Measurements from ENCODE around the gene PRR5. TPM values are rescaled to one million over a fixed set of nuclear protein-coding genes. Genes with fewer than 3 reads are reported as not detected.
A peak's percentile ranks its signal among the peaks of the same experiment; 100 is the strongest.
"Not testable (repeated sequence)": the region's sequence is repeated elsewhere in the genome, so short reads cannot be mapped to it uniquely, and the experiment has no call there.

Gene PRR5
- total RNA-seq, 1 donor from 2014 or later, result 63.6 TPM

DNA sequence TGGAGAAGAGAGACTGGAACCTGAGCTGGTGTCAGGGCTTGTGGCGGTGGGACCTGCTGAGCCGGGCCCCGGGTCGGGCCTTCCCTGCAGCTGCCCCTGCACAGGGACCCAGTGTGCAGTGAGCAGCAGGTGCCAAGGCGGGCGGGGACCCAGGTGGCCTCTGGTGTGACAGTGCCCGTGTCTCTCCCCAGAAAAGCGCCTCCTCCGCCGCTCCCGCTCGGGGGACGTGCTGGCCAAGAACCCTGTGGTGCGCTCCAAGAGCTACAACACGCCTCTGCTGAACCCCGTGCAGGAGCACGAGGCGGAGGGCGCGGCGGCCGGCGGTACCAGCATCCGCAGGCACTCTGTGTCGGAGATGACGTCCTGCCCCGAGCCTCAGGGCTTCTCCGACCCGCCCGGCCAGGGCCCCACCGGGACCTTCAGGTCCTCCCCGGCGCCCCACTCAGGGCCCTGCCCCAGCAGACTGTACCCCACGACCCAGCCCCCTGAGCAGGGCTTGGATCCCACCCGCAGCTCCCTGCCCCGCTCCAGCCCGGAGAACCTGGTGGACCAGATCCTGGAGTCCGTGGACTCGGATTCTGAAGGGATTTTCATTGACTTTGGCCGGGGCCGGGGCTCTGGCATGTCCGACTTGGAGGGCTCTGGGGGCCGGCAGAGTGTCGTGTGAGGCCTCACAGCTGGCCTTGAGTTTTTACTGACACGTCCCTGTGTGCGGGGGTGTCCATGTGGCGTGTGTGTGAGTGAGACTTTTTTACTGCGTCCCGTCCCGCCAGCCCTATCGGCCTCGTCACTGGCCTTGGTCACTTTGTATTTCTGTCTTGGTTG is 34.8 kb downstream of the PRR5 start:
- peaks cover 4% of the 10 kb centered on the region for H3K36me3 Mint-ChIP-seq
- H3K9me3 Mint-ChIP-seq, result no peaks in the 10 kb centered on the region
- H3K27ac Mint-ChIP-seq, result no peak overlapping the region
- DNase-seq (ENCODE audit: low spot score in 2 of 2, unreplicated experiment in 2 of 2), result no peak
- H3K4me1 Mint-ChIP-seq, result peaks cover 21% of the 10 kb centered on the region
- no peaks in the 10 kb centered on the region for H3K27me3 Mint-ChIP-seq (ENCODE audit: low read depth)
- no peak overlapping the region for H3K4me3 Mint-ChIP-seq
- no peak for TF ChIP-seq CTCF (IDR thresholded peaks at IDR 0.05; ENCODE audit: unreplicated experiment)

- H3K4me3 Mint-ChIP-seq, result no peak overlapping the region
- H3K36me3 Mint-ChIP-seq, result peaks cover 2% of the 10 kb centered on the region
- no peaks in the 10 kb centered on the region for H3K27me3 Mint-ChIP-seq (ENCODE audit: low read depth)
- H3K4me1 Mint-ChIP-seq, result peaks cover 21% of the 10 kb centered on the region
- no peaks in the 10 kb centered on the region for H3K9me3 Mint-ChIP-seq
- no peak overlapping the region for H3K27ac Mint-ChIP-seq
- no peak for TF ChIP-seq CTCF (IDR thresholded peaks at IDR 0.05; ENCODE audit: unreplicated experiment)
- no peak for DNase-seq (ENCODE audit: low spot score in 2 of 2, unreplicated experiment in 2 of 2)
Observed at GRCh38 chr22:44737406-44738346, 35.7 kb downstream of the PRR5 start.

DNA sequence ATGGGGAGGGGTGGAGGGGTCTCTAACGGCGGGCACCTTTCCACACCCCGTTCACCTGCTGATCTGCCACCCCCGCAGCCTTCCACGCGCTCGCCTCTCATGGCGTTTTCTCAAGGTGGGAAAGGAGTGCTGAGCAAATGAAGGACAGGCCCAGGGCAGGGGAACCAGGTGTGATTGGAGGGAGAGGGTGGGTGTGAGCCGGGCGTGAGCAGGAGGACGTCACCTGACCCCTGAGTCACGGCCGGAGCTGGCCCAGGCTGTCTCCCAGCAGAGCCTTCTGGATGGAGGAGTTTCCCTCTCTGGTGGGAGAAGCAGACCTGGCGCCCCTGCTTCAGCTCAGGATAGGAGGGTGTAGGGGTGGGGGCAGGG is 36.3 kb downstream of the PRR5 start:
- TF ChIP-seq CTCF (IDR thresholded peaks at IDR 0.05; ENCODE audit: unreplicated experiment), result no peak
- Mint-ChIP-seq H3K4me3 (no peak overlapping the region), H3K4me1 (peaks cover 23% of the 10 kb centered on the region), H3K36me3 (no peaks in the 10 kb centered on the region), H3K27me3 (ENCODE audit: low read depth) (no peaks in the 10 kb centered on the region), H3K27ac (peak overlapping the region; percentile 25), H3K9me3 (no peaks in the 10 kb centered on the region)
- no peak for DNase-seq (ENCODE audit: low spot score in 2 of 2, unreplicated experiment in 2 of 2)

- no peak for TF ChIP-seq CTCF (IDR thresholded peaks at IDR 0.05; ENCODE audit: unreplicated experiment)
- no peak for DNase-seq (ENCODE audit: low spot score in 2 of 2, unreplicated experiment in 2 of 2)
- Mint-ChIP-seq H3K27ac (no peak overlapping the region), H3K27me3 (ENCODE audit: low read depth) (no peaks in the 10 kb centered on the region), H3K4me1 (peaks cover 30% of the 10 kb centered on the region), H3K9me3 (no peaks in the 10 kb centered on the region), H3K36me3 (no peaks in the 10 kb centered on the region), H3K4me3 (no peak overlapping the region)
Observed at GRCh38 chr22:44739024-44739423, 37.0 kb downstream of the PRR5 start.

DNA sequence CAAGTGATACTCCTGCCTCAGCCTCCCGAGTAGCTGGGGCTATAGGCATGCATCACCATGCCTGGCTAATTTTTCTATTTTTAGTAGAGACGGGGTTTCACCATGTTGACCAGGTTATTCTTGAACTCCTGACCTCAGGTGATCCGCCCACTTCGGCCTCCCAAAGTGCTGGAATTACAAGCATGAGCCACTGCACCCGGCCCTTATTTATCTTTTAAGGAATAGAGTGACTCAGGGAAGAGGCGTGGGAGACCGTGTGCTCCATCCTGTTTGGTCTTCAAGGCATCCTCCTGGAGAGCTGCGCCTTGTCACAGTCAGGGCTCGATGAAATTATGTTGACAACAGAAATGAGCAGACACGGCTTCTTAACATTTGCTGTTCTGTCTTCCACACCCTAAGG is 37.7 kb downstream of the PRR5 start:
- not testable (repeated sequence) for H3K36me3 Mint-ChIP-seq; H3K27ac Mint-ChIP-seq; H3K9me3 Mint-ChIP-seq; DNase-seq (ENCODE audit: low spot score in 2 of 2, unreplicated experiment in 2 of 2); H3K4me3 Mint-ChIP-seq; H3K27me3 Mint-ChIP-seq (ENCODE audit: low read depth)
- peaks cover 34% of the 10 kb centered on the region for H3K4me1 Mint-ChIP-seq

GRCh38 chr22:44740307-44740706 is 38.3 kb downstream of the PRR5 start:
- H3K9me3 Mint-ChIP-seq, result no peaks in the 10 kb centered on the region
- no peaks in the 10 kb centered on the region for H3K27me3 Mint-ChIP-seq (ENCODE audit: low read depth)
- H3K27ac Mint-ChIP-seq, result no peak overlapping the region
- no peaks in the 10 kb centered on the region for H3K36me3 Mint-ChIP-seq
- no peak for DNase-seq (ENCODE audit: low spot score in 2 of 2, unreplicated experiment in 2 of 2)
- TF ChIP-seq CTCF (IDR thresholded peaks at IDR 0.05; ENCODE audit: unreplicated experiment), result no peak
- H3K4me3 Mint-ChIP-seq, result no peak overlapping the region
- H3K4me1 Mint-ChIP-seq, result peaks cover 34% of the 10 kb centered on the region
